K562 (cell line): ENCODE data around the gene SIGLEC5. TPM values are rescaled to one million over a fixed set of nuclear protein-coding genes. Genes with fewer than 3 reads are reported as not detected.

Source experiments
- ILK ChIP-seq: fragments of 450-650 bp; IDR thresholded peaks from 2 replicates; pipeline ENCODE4 v1.6.1; 2016; ENCODE audit warnings: missing genetic modification characterization, low read depth, mild to moderate bottlenecking, missing compliant biosample characterization, moderate library complexity, borderline replicate concordance
- MAFK ChIP-seq: IDR thresholded peaks from 2 replicates; pipeline ENCODE4 v1.6.1; 2011; ENCODE audit warnings: low read length, improper control_type of control experiment
- MCM2 ChIP-seq: fragments of 450-650 bp; IDR thresholded peaks from 2 replicates; pipeline ENCODE4 v1.6.1; 2017; ENCODE audit warnings: low read depth, mild to moderate bottlenecking
- MCM7 ChIP-seq, 2 experiments: fragments of 450-650 bp; IDR thresholded peaks; 2 replicates each; pipeline ENCODE4 v1.6.1; 2016 to 2018
- MEF2A ChIP-seq: IDR thresholded peaks from 2 replicates; pipeline ENCODE4 v1.6.1; 2011; ENCODE audit warnings: low read depth, mild to moderate bottlenecking, low read length, moderate library complexity; ENCODE audit not compliant: control insufficient read depth
- PCBP1 ChIP-seq: fragments of 200-400 bp; formaldehyde crosslinking; IDR thresholded peaks from 2 replicates; pipeline ENCODE4 v1.6.1; 2018; ENCODE audit warnings: mild to moderate bottlenecking, low read depth, low read length; ENCODE audit not compliant: poor library complexity, severe bottlenecking
- SIN3A ChIP-seq, 2 experiments: fragments of 150-350 bp in 1 of 2; IDR thresholded peaks; 2 replicates each; pipeline ENCODE4 v1.6.1; 2011 to 2016; ENCODE audit warnings: borderline replicate concordance in 2 of 2, low read depth in 2 of 2, low read length in 2 of 2, mild to moderate bottlenecking in 2 of 2, moderate library complexity in 2 of 2; ENCODE audit not compliant: control insufficient read depth in 1 of 2
- SIX5 ChIP-seq, 2 experiments: IDR thresholded peaks; 2 replicates each; pipeline ENCODE4 v1.6.1; 2011; ENCODE audit warnings: low read length in 2 of 2, borderline replicate concordance in 1 of 2, low read depth in 1 of 2, mild to moderate bottlenecking in 1 of 2, moderate library complexity in 1 of 2; ENCODE audit not compliant: insufficient read depth in 1 of 2
- STAT5A ChIP-seq: IDR thresholded peaks from 2 replicates; pipeline ENCODE4 v1.6.1; 2012; ENCODE audit warnings: low read length, inconsistent platforms, borderline replicate concordance
- XRCC3 ChIP-seq: fragments of 450-650 bp; IDR thresholded peaks from 2 replicates; pipeline ENCODE4 v1.6.1; 2017; ENCODE audit warnings: mild to moderate bottlenecking, moderate library complexity
- ZNF764 ChIP-seq: fragments of 250-450 bp; sonication (Bioruptor Pico); IDR thresholded peaks from 2 replicates; pipeline ENCODE4 v1.4.0; 2020; ENCODE audit warnings: low read depth, mild to moderate bottlenecking, moderate library complexity
- polyA plus RNA-seq, 8 experiments: library from polyadenylated mRNA; depleted of rRNA in 4 of 8; stranded (reverse) in 5 of 8; unstranded in 3 of 8; fragments of >200 nt; fragmentation: Nextera tagmentation in 2 of 8; fragmentation: Illumina TruSeq in 1 of 8; extraction: Ambion mirVana in 2 of 8; extraction: Trizol in 1 of 8; gene quantifications; 2 replicates each; pipeline versions ENCODE4 v1.2.1 to v1.2.3, GENCODE V29; 2011 to 2014; ENCODE audit warnings: inconsistent platforms in 1 of 8, missing spikeins in 1 of 8
- total RNA-seq, 7 experiments: library from RNA; depleted of rRNA in 6 of 7; stranded (reverse); fragments of >200 nt in 6 of 7; fragmentation: Illumina TruSeq in 2 of 7; extraction: Trizol in 2 of 7; gene quantifications; 2 replicates each; pipeline versions ENCODE4 v1.2.1 to v1.2.3, GENCODE V29; 2011 to 2021; ENCODE audit warnings: low replicate concordance in 1 of 7
- TF ChIP-seq, protein P1 (sequence below): fragments of 250-450 bp; sonication (Bioruptor Pico); IDR thresholded peaks from 2 replicates; pipeline ENCODE4 v1.8.0; 2022; ENCODE audit warnings: inconsistent platforms
- TF ChIP-seq, protein P2 (sequence below): fragments of 250-450 bp; sonication (Bioruptor Pico); IDR thresholded peaks from 2 replicates; pipeline ENCODE4 v1.5.0; 2022; ENCODE audit warnings: mild to moderate bottlenecking
- TF ChIP-seq, protein P3 (sequence below): IDR thresholded peaks from 2 replicates; pipeline ENCODE4 v1.6.1; 2016; ENCODE audit warnings: missing genetic modification characterization, missing compliant biosample characterization
- TF ChIP-seq, protein P4 (sequence below): sonication (generic); formaldehyde crosslinking; IDR thresholded peaks from 2 replicates; pipeline ENCODE4 v1.8.0; 2022; ENCODE audit warnings: mild to moderate bottlenecking, missing genetic modification reagents
- TF ChIP-seq, protein P5 (sequence below): sonication (generic); formaldehyde crosslinking; IDR thresholded peaks from 2 replicates; pipeline ENCODE4 v1.8.0; 2022; ENCODE audit warnings: mild to moderate bottlenecking, missing genetic modification reagents

SIGLEC5 gene
- total and polyA plus RNA-seq, 9 of the 15 experiments (the other 6 are each of a cell fraction or from before 2014, with no cell fraction given), result 0.14 TPM; not detected in 8

DNA sequence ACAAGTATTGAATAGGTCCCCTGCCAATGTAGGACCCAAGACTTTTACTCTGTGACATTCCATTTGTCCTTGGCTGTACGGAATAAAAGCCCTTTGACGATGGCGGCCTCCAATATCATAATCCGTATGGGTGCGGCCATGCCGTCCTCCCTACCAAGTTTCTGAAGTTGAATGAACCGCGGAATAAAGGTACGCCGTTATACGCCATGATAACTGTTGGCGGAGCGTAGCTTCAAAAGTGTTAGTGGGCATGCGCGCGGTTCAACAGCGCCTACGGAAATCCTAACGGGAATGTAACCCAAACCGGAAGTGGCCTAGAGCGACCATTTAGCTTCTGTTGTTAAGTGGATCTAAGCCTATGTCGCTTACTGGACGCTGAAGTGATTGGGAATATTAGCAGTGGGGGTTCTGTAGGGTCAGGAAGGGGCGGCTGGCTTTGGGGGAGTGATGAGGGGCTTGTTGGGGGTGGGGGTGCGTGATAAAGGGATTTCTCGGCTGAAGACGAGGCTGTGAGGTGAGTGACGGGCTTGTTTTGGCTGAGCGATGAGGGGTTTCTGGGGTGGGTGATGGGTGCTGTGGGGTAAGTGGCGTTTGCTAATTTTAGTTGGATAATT is 59.1 kb downstream of the SIGLEC5 start, which contains the start of gene ZNF175 (continued):
- TF ChIP-seq, protein P1, sequence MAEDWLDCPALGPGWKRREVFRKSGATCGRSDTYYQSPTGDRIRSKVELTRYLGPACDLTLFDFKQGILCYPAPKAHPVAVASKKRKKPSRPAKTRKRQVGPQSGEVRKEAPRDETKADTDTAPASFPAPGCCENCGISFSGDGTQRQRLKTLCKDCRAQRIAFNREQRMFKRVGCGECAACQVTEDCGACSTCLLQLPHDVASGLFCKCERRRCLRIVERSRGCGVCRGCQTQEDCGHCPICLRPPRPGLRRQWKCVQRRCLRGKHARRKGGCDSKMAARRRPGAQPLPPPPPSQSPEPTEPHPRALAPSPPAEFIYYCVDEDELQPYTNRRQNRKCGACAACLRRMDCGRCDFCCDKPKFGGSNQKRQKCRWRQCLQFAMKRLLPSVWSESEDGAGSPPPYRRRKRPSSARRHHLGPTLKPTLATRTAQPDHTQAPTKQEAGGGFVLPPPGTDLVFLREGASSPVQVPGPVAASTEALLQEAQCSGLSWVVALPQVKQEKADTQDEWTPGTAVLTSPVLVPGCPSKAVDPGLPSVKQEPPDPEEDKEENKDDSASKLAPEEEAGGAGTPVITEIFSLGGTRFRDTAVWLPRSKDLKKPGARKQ, result no peak
- TF ChIP-seq MCM2, result no peak
- no peak for TF ChIP-seq PCBP1
- TF ChIP-seq ZNF764 (CRISPR knock-in tag), result no peak
- TF ChIP-seq SIN3A (IDR thresholded peaks at IDR 0.05; ENCODE audit: borderline replicate concordance in 2 of 2, control insufficient read depth in 1 of 2, low read depth in 2 of 2, low read length in 2 of 2), result 0 out of 4 replicates have a peak, but pooled peaks of 1 of the 2 experiments have one; percentile 29
- TF ChIP-seq, protein P2, sequence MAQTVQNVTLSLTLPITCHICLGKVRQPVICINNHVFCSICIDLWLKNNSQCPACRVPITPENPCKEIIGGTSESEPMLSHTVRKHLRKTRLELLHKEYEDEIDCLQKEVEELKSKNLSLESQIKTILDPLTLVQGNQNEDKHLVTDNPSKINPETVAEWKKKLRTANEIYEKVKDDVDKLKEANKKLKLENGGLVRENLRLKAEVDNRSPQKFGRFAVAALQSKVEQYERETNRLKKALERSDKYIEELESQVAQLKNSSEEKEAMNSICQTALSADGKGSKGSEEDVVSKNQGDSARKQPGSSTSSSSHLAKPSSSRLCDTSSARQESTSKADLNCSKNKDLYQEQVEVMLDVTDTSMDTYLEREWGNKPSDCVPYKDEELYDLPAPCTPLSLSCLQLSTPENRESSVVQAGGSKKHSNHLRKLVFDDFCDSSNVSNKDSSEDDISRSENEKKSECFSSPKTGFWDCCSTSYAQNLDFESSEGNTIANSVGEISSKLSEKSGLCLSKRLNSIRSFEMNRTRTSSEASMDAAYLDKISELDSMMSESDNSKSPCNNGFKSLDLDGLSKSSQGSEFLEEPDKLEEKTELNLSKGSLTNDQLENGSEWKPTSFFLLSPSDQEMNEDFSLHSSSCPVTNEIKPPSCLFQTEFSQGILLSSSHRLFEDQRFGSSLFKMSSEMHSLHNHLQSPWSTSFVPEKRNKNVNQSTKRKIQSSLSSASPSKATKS (CRISPR knock-in tag), result no peak
- no peak for TF ChIP-seq MCM7 (IDR thresholded peaks at IDR 0.05)
- TF ChIP-seq SIX5 (IDR thresholded peaks at IDR 0.05; ENCODE audit: borderline replicate concordance in 1 of 2, insufficient read depth in 1 of 2, low read depth in 1 of 2, low read length in 2 of 2), result peak; percentile 78 to 81
- TF ChIP-seq MEF2A, result no peak
- TF ChIP-seq, protein P3, sequence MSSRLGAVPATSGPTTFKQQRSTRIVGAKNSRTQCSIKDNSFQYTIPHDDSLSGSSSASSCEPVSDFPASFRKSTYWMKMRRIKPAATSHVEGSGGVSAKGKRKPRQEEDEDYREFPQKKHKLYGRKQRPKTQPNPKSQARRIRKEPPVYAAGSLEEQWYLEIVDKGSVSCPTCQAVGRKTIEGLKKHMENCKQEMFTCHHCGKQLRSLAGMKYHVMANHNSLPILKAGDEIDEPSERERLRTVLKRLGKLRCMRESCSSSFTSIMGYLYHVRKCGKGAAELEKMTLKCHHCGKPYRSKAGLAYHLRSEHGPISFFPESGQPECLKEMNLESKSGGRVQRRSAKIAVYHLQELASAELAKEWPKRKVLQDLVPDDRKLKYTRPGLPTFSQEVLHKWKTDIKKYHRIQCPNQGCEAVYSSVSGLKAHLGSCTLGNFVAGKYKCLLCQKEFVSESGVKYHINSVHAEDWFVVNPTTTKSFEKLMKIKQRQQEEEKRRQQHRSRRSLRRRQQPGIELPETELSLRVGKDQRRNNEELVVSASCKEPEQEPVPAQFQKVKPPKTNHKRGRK (tag), result no peak
- TF ChIP-seq ILK (tag), result no peak
- peak; percentile 35; the same call in 1 of the 2 replicates for TF ChIP-seq STAT5A
- TF ChIP-seq, protein P4, sequence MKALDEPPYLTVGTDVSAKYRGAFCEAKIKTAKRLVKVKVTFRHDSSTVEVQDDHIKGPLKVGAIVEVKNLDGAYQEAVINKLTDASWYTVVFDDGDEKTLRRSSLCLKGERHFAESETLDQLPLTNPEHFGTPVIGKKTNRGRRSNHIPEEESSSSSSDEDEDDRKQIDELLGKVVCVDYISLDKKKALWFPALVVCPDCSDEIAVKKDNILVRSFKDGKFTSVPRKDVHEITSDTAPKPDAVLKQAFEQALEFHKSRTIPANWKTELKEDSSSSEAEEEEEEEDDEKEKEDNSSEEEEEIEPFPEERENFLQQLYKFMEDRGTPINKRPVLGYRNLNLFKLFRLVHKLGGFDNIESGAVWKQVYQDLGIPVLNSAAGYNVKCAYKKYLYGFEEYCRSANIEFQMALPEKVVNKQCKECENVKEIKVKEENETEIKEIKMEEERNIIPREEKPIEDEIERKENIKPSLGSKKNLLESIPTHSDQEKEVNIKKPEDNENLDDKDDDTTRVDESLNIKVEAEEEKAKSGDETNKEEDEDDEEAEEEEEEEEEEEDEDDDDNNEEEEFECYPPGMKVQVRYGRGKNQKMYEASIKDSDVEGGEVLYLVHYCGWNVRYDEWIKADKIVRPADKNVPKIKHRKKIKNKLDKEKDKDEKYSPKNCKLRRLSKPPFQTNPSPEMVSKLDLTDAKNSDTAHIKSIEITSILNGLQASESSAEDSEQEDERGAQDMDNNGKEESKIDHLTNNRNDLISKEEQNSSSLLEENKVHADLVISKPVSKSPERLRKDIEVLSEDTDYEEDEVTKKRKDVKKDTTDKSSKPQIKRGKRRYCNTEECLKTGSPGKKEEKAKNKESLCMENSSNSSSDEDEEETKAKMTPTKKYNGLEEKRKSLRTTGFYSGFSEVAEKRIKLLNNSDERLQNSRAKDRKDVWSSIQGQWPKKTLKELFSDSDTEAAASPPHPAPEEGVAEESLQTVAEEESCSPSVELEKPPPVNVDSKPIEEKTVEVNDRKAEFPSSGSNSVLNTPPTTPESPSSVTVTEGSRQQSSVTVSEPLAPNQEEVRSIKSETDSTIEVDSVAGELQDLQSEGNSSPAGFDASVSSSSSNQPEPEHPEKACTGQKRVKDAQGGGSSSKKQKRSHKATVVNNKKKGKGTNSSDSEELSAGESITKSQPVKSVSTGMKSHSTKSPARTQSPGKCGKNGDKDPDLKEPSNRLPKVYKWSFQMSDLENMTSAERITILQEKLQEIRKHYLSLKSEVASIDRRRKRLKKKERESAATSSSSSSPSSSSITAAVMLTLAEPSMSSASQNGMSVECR (CRISPR knock-in tag), result no peak
- TF ChIP-seq, protein P5, sequence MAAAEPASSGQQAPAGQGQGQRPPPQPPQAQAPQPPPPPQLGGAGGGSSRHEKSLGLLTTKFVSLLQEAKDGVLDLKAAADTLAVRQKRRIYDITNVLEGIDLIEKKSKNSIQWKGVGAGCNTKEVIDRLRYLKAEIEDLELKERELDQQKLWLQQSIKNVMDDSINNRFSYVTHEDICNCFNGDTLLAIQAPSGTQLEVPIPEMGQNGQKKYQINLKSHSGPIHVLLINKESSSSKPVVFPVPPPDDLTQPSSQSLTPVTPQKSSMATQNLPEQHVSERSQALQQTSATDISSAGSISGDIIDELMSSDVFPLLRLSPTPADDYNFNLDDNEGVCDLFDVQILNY, result no peak
- no peak for TF ChIP-seq XRCC3
- no peak for TF ChIP-seq MAFK
